ENCODE results near the gene UNC13A. TPM values are rescaled to one million over a fixed set of nuclear protein-coding genes. Genes with fewer than 3 reads are reported as not detected.

The UNC13A gene
- total and polyA plus RNA-seq, 2 of the 8 experiments (the other 6 are each of a cell fraction or from before 2014, with no cell fraction given), result 13.1 to 47.6 TPM

- Histone ChIP-seq H3K14ac (ENCODE audit: insufficient read length) (no peak overlapping the region), H2AFZ (ENCODE audit: low read length) (no peak overlapping the region), H3K9me3 (ENCODE audit: insufficient read depth in 2 of 2, low read depth in 1 of 2, low read length in 1 of 2) (no peaks in the 10 kb centered on the region), H2BK15ac (ENCODE audit: low read length) (no peak overlapping the region), H3K9ac (replicated peaks in 1 of 4; ENCODE audit: extremely low read depth in 1 of 4, low read depth in 3 of 4, low read length in 3 of 4) (no peak overlapping the region), H2AK5ac (ENCODE audit: low read depth, low read length) (no peak overlapping the region), H4K91ac (replicated peaks; ENCODE audit: insufficient read length, low read length) (no peak overlapping the region), H2BK5ac (ENCODE audit: low read depth, low read length) (no peak overlapping the region), H3K79me1 (ENCODE audit: low read depth, low read length) (no peaks in the 10 kb centered on the region), H3K4me2 (ENCODE audit: insufficient read depth in 1 of 2, low read depth in 2 of 2, low read length in 2 of 2) (no peak overlapping the region), H3K4me3 (ENCODE audit: extremely low read depth in 1 of 4, insufficient read depth in 2 of 4, low read depth in 3 of 4, low read length in 4 of 4) (no peak overlapping the region), H3K23me2 (ENCODE audit: low read depth, low read length) (peaks cover 3% of the 10 kb centered on the region; the same call in 1 of the 2 replicates), H2BK20ac (ENCODE audit: low read length) (no peak overlapping the region), H4K20me1 (replicated peaks in 1 of 2; ENCODE audit: control insufficient read depth in 1 of 2, insufficient read depth in 2 of 2, low read length in 2 of 2) (no peaks in the 10 kb centered on the region), H3K79me2 (ENCODE audit: control insufficient read depth in 1 of 2, insufficient read depth in 2 of 2, low read length in 2 of 2) (no peaks in the 10 kb centered on the region), H3K4ac (replicated peaks; ENCODE audit: insufficient read length, low read depth, low read length) (no peak overlapping the region), H3K36me3 (ENCODE audit: control insufficient read depth in 2 of 4, insufficient read depth in 4 of 4, low read length in 3 of 4) (no peaks in the 10 kb centered on the region), H3K27me3 (replicated peaks in 1 of 4; ENCODE audit: control insufficient read depth in 3 of 4, extremely low read depth in 1 of 4, insufficient read depth in 3 of 4, low read length in 3 of 4) (no peaks in the 10 kb centered on the region), H4K5ac (ENCODE audit: insufficient read length, low read depth, low read length) (no peak overlapping the region), H4K8ac (ENCODE audit: extremely low read depth, insufficient read depth, low read length) (no peak overlapping the region), H3K23ac (ENCODE audit: insufficient read length) (no peak overlapping the region), H3K18ac (ENCODE audit: extremely low read depth, low read length) (no peak overlapping the region), H3K56ac (replicated peaks; ENCODE audit: insufficient read length, low read depth, low read length) (no peak overlapping the region), H2BK120ac (replicated peaks; ENCODE audit: low read depth, low read length) (no peak overlapping the region), H3K4me1 (replicated peaks in 1 of 4; ENCODE audit: control insufficient read depth in 3 of 4, insufficient read depth in 4 of 4, low read length in 3 of 4) (no peaks in the 10 kb centered on the region), H2BK12ac (ENCODE audit: low read depth, low read length) (no peak overlapping the region), H3K27ac (ENCODE audit: low read depth, low read length) (no peak overlapping the region)
- CTCF ChIA-PET (ENCODE audit: partially characterized antibody), result interaction anchor here (1.2 kb wide), 1 partner anchor 9 kb away, joined by 3 read pairs; no protein-coding TSS in a partner anchor
- POLR2A ChIA-PET (ENCODE audit: partially characterized antibody), result interaction anchor here (1.4 to 1.7 kb wide), 2 partner anchors 11 to 15 kb away, joined by 3 to 4 read pairs; no protein-coding TSS in a partner anchor
- WGBS, 2 experiments (ENCODE audit: extremely low coverage in 1 of 2, insufficient coverage in 1 of 2, insufficient read length in 1 of 2, insufficient replicate concordance in 2 of 2, low coverage in 1 of 2, low lambda C conversion rate in 2 of 2, missing lambda C conversion rate in 1 of 2), result 89% methylated on average over 1 of the region's 1 CpG; no CpG with 5 or more reads in 1 of the 2 experiments
- FAIRE-seq, result no peak
- no peak for DNase-seq (ENCODE audit: low read depth in 1 of 2, low spot score in 2 of 2)
- TF ChIP-seq KDM1A (IDR thresholded peaks at IDR 0.05; ENCODE audit: borderline replicate concordance, low read length), result no peak
- no peak for TF ChIP-seq SIN3A (conservative IDR thresholded peaks at IDR 0.05 in 1 of 2, IDR thresholded peaks at IDR 0.05 in 1 of 2; ENCODE audit: low read depth in 1 of 2, low read length in 2 of 2)
- TF ChIP-seq POU5F1 (IDR thresholded peaks at IDR 0.05; ENCODE audit: low read depth, low read length), result no peak
- TF ChIP-seq POLR2A (IDR thresholded peaks at IDR 0.05; ENCODE audit: control extremely low read depth in 1 of 2, low read depth in 2 of 2, low read length in 2 of 2), result no peak
- TF ChIP-seq CHD2 (IDR thresholded peaks at IDR 0.05; ENCODE audit: low read length), result no peak
- TF ChIP-seq POLR2AphosphoS5 (IDR thresholded peaks at IDR 0.05; ENCODE audit: low read depth, low read length), result no peak
- TF ChIP-seq FOSL1 (IDR thresholded peaks at IDR 0.05; ENCODE audit: insufficient read depth, low read depth, low read length), result no peak
- no peak for TF ChIP-seq JUND (IDR thresholded peaks at IDR 0.05; ENCODE audit: low read length)
- no peak for TF ChIP-seq CBX8 (IDR thresholded peaks at IDR 0.05; ENCODE audit: borderline replicate concordance, low read depth, low read length)
- TF ChIP-seq CEBPB (IDR thresholded peaks at IDR 0.05; ENCODE audit: low read depth, low read length), result no peak
- no peak for TF ChIP-seq EGR1 (IDR thresholded peaks at IDR 0.05; ENCODE audit: borderline replicate concordance, low read depth, low read length)
- no peak for TF ChIP-seq SIRT6 (IDR thresholded peaks at IDR 0.05; ENCODE audit: low read length)
- no peak for TF ChIP-seq KDM4A (IDR thresholded peaks at IDR 0.05; ENCODE audit: low read depth, low read length, severe bottlenecking)
Observed at GRCh38 chr19:17590866-17591265, 97.3 kb downstream of the UNC13A start.
